ENCODE measurements around the gene VWA8. TPM values are rescaled to one million over a fixed set of nuclear protein-coding genes. Genes with fewer than 3 reads are reported as not detected.

VWA8 gene
- total RNA-seq, 1 donor from 2014 or later: 19.6 TPM

- H3K9me3 Mint-ChIP-seq: peaks cover 12% of the 10 kb centered on the region
- no peak overlapping the region for H3K4me3 Mint-ChIP-seq
- no peak for DNase-seq (ENCODE audit: extremely low spot score, unreplicated experiment)
- H3K27me3 Mint-ChIP-seq: no peaks in the 10 kb centered on the region
- TF ChIP-seq CTCF (conservative IDR thresholded peaks at IDR 0.05): no peak
- H3K36me3 Mint-ChIP-seq: peaks cover 54% of the 10 kb centered on the region
- H3K27ac Mint-ChIP-seq: no peak overlapping the region
- H3K4me1 Mint-ChIP-seq (ENCODE audit: unreplicated experiment): no peaks in the 10 kb centered on the region
These were observed 158.7 kb downstream of the VWA8 start for GRCh38 chr13:41802043-41802683.

- no peak overlapping the region for H3K4me3 Mint-ChIP-seq
- H3K36me3 Mint-ChIP-seq: peaks cover 19% of the 10 kb centered on the region
- no peak overlapping the region for H3K27ac Mint-ChIP-seq
- no peaks in the 10 kb centered on the region for H3K4me1 Mint-ChIP-seq (ENCODE audit: unreplicated experiment)
- H3K9me3 Mint-ChIP-seq: no peaks in the 10 kb centered on the region
- H3K27me3 Mint-ChIP-seq: no peaks in the 10 kb centered on the region
- TF ChIP-seq CTCF (conservative IDR thresholded peaks at IDR 0.05): no peak
- DNase-seq (ENCODE audit: extremely low spot score, unreplicated experiment): no peak
These were observed 169.9 kb downstream of the VWA8 start for GRCh38 chr13:41791056-41791455.

DNA sequence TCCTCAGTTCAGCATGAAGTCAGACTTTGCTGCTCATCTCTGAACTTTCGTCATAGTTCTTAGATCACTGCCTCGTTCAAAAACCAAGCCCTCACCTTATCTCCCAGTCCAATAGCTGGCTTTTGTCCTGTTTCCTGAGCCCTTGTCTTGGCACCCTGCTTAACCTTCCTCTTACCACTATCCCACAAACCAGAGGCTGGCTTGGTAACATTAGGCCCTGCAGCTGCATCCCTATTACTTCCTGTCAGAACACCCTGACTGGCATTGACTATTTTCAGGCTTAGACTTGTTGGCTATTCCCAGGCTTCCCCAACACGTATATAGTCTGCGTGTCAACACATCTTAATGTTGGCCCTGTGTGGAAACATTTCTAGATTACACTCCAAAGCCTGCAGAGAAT, 172.4 kb downstream of the VWA8 start:
- Mint-ChIP-seq H3K36me3 (no peaks in the 10 kb centered on the region), H3K27me3 (no peaks in the 10 kb centered on the region), H3K27ac (no peak overlapping the region), H3K4me3 (no peak overlapping the region), H3K4me1 (ENCODE audit: unreplicated experiment) (no peaks in the 10 kb centered on the region), H3K9me3 (no peaks in the 10 kb centered on the region)
- DNase-seq (ENCODE audit: extremely low spot score, unreplicated experiment): no peak
- TF ChIP-seq CTCF (conservative IDR thresholded peaks at IDR 0.05): no peak

DNA sequence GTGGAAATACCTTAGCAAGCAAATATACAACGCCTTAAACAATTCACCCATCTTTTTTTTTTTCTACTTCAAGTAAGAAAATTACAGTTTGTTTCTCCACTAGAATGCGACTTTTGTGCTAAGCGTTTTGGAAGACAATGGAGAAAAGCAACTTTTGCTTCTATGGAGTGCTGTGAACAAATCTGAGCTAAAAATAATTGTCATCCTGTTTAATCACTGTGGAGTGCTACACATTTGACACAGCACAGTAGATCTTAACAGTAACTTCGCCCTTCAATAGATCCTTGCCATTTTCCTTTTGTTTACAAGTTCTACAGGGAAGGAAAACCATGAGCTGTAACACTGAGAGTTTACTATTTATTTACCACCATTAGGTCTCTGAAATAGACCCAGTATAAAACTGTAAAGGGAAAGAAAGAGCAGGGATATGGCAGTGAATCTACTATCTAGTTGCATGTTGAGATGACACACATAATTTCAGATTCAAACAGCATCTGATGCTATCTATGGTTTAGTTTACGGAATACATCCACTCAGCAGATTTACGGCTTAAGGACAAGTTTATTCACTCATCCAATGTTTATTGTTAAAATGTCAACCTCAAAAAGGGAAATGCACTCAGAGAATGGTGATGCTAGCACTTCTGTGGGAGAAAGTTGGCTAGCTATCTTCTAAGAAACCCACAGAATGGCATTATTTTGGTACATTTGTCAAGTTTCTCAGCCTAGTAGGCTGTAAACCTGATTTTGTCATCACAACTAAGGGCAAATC, 175.3 kb downstream of the VWA8 start:
- Mint-ChIP-seq H3K9me3 (no peaks in the 10 kb centered on the region), H3K27me3 (no peaks in the 10 kb centered on the region), H3K4me3 (no peak overlapping the region), H3K4me1 (ENCODE audit: unreplicated experiment) (no peaks in the 10 kb centered on the region), H3K27ac (no peak overlapping the region), H3K36me3 (no peaks in the 10 kb centered on the region)
- no peak for TF ChIP-seq CTCF (conservative IDR thresholded peaks at IDR 0.05)
- DNase-seq (ENCODE audit: extremely low spot score, unreplicated experiment): no peak

DNA sequence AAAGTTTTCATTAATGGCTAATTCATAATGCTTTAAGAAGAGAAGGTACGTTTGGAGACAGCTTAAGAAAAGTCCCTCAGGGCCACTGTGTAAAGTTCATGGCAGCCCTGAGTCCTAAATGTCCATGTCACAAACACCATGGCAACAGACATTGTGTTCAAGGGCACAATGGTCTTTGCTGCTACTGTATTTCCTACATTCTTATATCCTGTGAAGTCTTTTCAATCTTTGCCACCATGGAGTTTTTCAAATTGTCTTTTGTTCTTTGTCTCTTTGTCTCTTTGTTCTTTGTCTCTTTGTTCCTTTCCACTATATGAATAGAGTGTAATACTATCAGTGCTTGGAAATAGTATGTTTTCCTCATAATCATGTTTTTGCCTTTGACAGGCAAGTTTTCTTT, 178.8 kb downstream of the VWA8 start:
- Mint-ChIP-seq H3K9me3 (no peaks in the 10 kb centered on the region), H3K27ac (no peak overlapping the region), H3K36me3 (peaks cover 6% of the 10 kb centered on the region), H3K4me1 (ENCODE audit: unreplicated experiment) (no peaks in the 10 kb centered on the region), H3K27me3 (no peaks in the 10 kb centered on the region), H3K4me3 (no peak overlapping the region)
- no peak for TF ChIP-seq CTCF (conservative IDR thresholded peaks at IDR 0.05)
- DNase-seq (ENCODE audit: extremely low spot score, unreplicated experiment): no peak

All from type B pancreatic cell (in vitro differentiated cells).